WERI-Rb-1 (cell line): ENCODE data around the gene FGF18.

Experiments used
- DNase-seq: peaks from one replicate; pipeline ENCODE4 v3.0.0-alpha.2; 2020
- H3K27ac ChIP-seq: fragments of 250-450 bp; sonication (Bioruptor Pico); 2 replicates; pipeline ENCODE4 v1.5.1; 2020; ENCODE audit warnings: mild to moderate bottlenecking, moderate library complexity
- H3K27me3 ChIP-seq: fragments of 250-450 bp; sonication (Bioruptor Pico); 2 replicates; pipeline ENCODE4 v1.5.1; 2021; ENCODE audit warnings: mild to moderate bottlenecking, low read depth, moderate library complexity; ENCODE audit not compliant: insufficient read depth, severe bottlenecking
- H3K36me3 ChIP-seq: fragments of 250-450 bp; sonication (Bioruptor Pico); 2 replicates; pipeline ENCODE4 v1.5.1; 2020; ENCODE audit warnings: mild to moderate bottlenecking, moderate library complexity
- H3K4me3 ChIP-seq: 2 replicates; pipeline ENCODE4 v1.5.1; 2011; ENCODE audit warnings: low read depth, mild to moderate bottlenecking, control low read depth, low read length
- H3K9me3 ChIP-seq: fragments of 250-450 bp; sonication (Bioruptor Pico); 2 replicates; pipeline ENCODE4 v1.5.1; 2021; ENCODE audit warnings: mild to moderate bottlenecking, moderate library complexity; ENCODE audit not compliant: severe bottlenecking
- TF ChIP-seq, protein P1 (sequence below): IDR thresholded peaks from 2 replicates; pipeline ENCODE4 v1.5.1; 2011; ENCODE audit warnings: low read depth, mild to moderate bottlenecking, control low read depth, inconsistent platforms, low read length

FGF18 gene

GRCh38 chr5:171426266-171426665, 6.8 kb downstream of the FGF18 start:
- no peaks in the 10 kb centered on the region for H3K36me3 ChIP-seq
- H3K27me3 ChIP-seq, result no peaks in the 10 kb centered on the region
- no peak overlapping the region for H3K4me3 ChIP-seq
- TF ChIP-seq, protein P1, sequence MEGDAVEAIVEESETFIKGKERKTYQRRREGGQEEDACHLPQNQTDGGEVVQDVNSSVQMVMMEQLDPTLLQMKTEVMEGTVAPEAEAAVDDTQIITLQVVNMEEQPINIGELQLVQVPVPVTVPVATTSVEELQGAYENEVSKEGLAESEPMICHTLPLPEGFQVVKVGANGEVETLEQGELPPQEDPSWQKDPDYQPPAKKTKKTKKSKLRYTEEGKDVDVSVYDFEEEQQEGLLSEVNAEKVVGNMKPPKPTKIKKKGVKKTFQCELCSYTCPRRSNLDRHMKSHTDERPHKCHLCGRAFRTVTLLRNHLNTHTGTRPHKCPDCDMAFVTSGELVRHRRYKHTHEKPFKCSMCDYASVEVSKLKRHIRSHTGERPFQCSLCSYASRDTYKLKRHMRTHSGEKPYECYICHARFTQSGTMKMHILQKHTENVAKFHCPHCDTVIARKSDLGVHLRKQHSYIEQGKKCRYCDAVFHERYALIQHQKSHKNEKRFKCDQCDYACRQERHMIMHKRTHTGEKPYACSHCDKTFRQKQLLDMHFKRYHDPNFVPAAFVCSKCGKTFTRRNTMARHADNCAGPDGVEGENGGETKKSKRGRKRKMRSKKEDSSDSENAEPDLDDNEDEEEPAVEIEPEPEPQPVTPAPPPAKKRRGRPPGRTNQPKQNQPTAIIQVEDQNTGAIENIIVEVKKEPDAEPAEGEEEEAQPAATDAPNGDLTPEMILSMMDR, result no peak
- H3K27ac ChIP-seq, result no peak overlapping the region
- no peak for DNase-seq
- no peaks in the 10 kb centered on the region for H3K9me3 ChIP-seq

GRCh38 chr5:171426680-171427079, 7.2 kb downstream of the FGF18 start:
- Histone ChIP-seq H3K27ac (no peak overlapping the region), H3K27me3 (no peaks in the 10 kb centered on the region), H3K4me3 (no peak overlapping the region), H3K36me3 (no peaks in the 10 kb centered on the region), H3K9me3 (no peaks in the 10 kb centered on the region)
- TF ChIP-seq, protein P1, result no peak
- no peak for DNase-seq

DNA sequence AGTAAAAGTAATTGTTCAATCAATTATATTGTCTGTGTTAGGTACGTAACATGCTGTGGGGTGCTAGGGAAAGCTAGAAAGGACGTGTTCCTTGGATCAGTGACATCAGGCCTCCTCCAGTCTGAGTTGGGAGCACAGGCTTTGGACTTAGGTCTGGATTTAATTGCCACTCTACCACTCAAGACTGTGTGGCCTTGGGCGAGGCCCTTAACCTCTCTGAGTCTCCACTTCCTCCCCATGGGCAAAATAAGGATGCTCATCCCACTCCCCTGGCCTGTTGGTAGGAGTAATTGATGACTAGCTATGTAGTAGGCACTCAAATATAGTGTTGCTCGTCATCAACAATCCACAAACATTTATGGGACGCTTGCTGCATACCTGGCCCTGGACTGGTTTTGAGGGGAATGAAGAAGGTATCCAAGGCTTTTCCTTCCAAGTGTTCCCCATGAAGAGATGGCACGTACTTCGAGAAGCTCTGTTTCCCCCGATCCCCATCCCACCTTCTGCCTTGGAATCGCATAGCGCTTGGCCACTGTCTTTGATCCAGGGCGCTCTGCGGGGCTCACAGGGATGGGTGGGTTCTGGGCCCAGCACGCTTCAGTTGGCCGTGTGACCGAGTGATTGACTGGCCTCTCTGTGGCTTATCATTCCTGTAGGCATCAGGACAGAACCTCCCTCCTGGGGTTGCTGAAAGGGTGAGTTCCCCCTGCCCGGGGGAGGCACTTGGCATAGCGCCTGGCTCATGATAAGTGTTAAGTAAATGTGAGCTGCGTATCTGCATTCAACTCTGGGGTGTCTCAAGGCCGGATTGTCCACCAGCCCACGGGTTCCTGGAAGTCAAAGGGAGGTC, 8.1 kb downstream of the FGF18 start:
- H3K27me3 ChIP-seq, result no peaks in the 10 kb centered on the region
- no peak for DNase-seq
- H3K36me3 ChIP-seq, result no peaks in the 10 kb centered on the region
- H3K4me3 ChIP-seq, result no peak overlapping the region
- no peak overlapping the region for H3K27ac ChIP-seq
- TF ChIP-seq, protein P1, result no peak
- H3K9me3 ChIP-seq, result no peaks in the 10 kb centered on the region

DNA sequence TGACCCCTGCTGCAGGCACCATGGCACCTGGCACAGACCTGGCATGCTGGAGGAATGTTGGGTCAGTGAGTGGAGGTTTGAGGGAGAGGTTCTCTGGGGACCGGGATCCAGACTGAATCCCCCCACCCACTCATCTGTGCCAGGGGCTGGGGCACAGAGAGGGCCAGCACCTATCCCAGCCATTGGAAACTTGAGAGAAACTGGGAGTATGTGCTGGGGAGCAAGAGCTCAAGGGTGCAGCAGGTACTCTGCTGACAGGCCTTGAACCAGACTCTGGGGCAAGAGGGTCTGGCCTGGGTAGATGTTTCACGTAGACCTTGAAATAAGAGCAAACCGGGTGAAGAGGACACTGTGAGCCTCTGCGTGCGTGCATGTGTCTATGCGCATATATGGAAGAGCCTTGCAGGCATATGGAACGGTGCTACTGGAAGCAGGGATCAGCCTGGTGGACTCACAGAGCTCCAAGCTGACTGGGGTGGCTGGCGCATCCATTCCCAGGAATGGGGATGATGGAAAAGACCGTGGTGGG, 8.8 kb downstream of the FGF18 start:
- no peak for DNase-seq
- no peaks in the 10 kb centered on the region for H3K36me3 ChIP-seq
- TF ChIP-seq, protein P1, result no peak
- H3K9me3 ChIP-seq, result no peaks in the 10 kb centered on the region
- no peak overlapping the region for H3K4me3 ChIP-seq
- H3K27ac ChIP-seq, result no peak overlapping the region
- no peaks in the 10 kb centered on the region for H3K27me3 ChIP-seq

DNA sequence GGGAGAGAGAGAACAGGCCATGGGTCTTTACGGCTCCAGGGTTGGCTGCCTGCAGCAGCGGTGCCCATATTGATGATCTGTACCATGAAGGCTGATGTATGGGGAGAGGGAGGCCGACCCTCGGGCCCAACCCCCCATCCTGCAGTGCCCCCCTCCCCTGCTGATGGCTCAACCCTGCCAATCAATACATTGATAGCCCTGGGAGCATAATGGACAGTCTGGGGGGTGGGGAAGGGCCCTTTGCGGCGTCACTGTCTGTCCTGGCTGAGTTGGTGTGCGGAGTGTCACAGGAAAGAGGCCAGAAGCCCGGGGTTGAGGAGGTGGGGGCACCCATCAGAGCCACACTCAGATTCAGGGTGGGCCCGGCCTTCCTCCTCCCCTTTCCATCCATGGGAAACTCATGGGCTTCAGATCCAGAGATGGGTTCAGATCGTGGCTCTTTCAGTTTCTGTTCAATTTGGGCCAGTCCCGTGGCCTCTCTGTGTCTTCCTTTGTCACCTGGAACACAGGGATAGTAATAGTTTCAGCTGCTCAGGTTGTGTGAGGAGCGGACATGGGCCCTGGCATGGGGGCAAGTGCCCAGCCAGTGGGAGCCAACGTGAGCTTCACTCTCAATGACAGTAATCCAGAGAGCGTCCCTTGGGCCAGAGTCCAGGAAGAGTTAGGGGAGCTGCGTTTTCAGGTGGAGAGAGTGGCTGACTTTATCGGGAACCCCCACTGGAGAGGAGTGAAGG, 9.5 kb downstream of the FGF18 start:
- no peak for DNase-seq
- H3K9me3 ChIP-seq, result no peaks in the 10 kb centered on the region
- no peak overlapping the region for H3K27ac ChIP-seq
- H3K4me3 ChIP-seq, result no peak overlapping the region
- TF ChIP-seq, protein P1, result no peak
- no peaks in the 10 kb centered on the region for H3K27me3 ChIP-seq
- no peaks in the 10 kb centered on the region for H3K36me3 ChIP-seq
